ENCODE measurements around the gene ARFGEF3.

- TF ChIP-seq MEF2A (IDR thresholded peaks at IDR 0.05; ENCODE audit: borderline replicate concordance, low read depth) (no peak), SMC3 (IDR thresholded peaks at IDR 0.05; ENCODE audit: low read depth, low read length) (no peak), EZH2phosphoT487 (IDR thresholded peaks at IDR 0.05; ENCODE audit: borderline replicate concordance, low read depth) (no peak), POLR2AphosphoS5 (IDR thresholded peaks at IDR 0.05; ENCODE audit: low read depth, low read length) (no peak), CTCF (IDR thresholded peaks at IDR 0.05) (no peak)
Observed at GRCh38 chr6:138331984-138332383, 170.2 kb downstream of the ARFGEF3 start.
